ENCODE data around the gene CCL28. TPM values are rescaled to one million over a fixed set of nuclear protein-coding genes. Genes with fewer than 3 reads are reported as not detected.
A peak's percentile ranks its signal among the peaks of the same experiment; 100 is the strongest.

Gene CCL28
- total and polyA plus RNA-seq, 12 donors: 0.10 to 0.59 (median 0.32) TPM; not detected in 1

DNA sequence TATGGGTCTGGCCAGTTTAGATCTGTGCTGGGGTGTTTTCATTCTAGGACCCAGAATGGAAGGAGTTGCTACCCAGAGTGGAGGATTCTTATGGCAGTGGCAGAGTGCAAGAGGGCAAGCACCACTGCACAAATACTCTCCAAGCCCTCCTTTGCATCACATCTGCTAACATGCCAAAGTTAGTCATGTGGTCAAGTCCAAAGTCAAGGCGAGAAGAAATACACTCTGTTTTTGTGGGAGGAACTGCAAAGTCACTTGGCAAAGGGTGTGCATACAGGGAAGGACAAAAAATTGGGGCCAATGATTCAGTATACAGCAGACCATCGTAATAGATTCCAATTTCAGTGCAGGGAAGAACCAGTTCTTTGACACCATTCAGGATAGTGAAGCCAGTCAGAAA is 55.1 kb downstream of the CCL28 start:
- TF ChIP-seq, protein P1, sequence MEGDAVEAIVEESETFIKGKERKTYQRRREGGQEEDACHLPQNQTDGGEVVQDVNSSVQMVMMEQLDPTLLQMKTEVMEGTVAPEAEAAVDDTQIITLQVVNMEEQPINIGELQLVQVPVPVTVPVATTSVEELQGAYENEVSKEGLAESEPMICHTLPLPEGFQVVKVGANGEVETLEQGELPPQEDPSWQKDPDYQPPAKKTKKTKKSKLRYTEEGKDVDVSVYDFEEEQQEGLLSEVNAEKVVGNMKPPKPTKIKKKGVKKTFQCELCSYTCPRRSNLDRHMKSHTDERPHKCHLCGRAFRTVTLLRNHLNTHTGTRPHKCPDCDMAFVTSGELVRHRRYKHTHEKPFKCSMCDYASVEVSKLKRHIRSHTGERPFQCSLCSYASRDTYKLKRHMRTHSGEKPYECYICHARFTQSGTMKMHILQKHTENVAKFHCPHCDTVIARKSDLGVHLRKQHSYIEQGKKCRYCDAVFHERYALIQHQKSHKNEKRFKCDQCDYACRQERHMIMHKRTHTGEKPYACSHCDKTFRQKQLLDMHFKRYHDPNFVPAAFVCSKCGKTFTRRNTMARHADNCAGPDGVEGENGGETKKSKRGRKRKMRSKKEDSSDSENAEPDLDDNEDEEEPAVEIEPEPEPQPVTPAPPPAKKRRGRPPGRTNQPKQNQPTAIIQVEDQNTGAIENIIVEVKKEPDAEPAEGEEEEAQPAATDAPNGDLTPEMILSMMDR (IDR thresholded peaks at IDR 0.05): no peak
- H3K4me1 ChIP-seq: peaks cover 0 to 3% (median 0%) of the 10 kb centered on the region in 9 donors
- H3K36me3 ChIP-seq: no peaks in the 10 kb centered on the region
- no peaks in the 10 kb centered on the region for H3K27me3 ChIP-seq
- intact Hi-C loops (cut with DNase I): no loop called here
- H3K4me3 ChIP-seq: no peak overlapping the region
- DNase-seq (no peak), ATAC-seq (peak in 3 of 8 donors; percentile 37 to 46 (median 40))
- WGBS, 2 donors: 56 to 72% methylated on average over 2 of the region's 2 CpGs
- no peak overlapping the region for H3K27ac ChIP-seq
- peaks cover 0 to 22% (median 5%) of the 10 kb centered on the region in 11 donors for H3K9me3 ChIP-seq

DNA sequence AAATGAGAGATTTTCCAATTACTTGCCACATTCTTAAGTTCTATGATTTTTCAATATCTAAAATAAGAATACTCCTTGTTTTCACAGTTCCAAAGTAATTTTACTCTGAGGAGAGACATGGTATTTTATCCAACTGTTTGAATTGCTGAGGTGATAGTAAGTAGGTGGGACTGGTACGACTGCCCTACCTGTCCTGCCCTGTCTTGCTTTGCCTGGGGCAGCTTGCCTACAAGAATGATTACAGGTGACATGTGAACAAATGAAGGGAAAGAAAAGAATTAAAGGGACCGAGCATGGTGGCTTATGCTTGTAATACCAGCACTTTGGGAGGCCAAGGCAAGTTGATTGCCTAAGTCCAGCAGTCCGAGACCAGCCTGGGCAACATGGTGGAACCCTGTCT is 57.4 kb downstream of the CCL28 start:
- no peak overlapping the region for H3K4me3 ChIP-seq
- TF ChIP-seq, protein P1 (IDR thresholded peaks at IDR 0.05): no peak
- WGBS, 2 donors: 90 to 94% methylated on average over 3 of the region's 3 CpGs

DNA sequence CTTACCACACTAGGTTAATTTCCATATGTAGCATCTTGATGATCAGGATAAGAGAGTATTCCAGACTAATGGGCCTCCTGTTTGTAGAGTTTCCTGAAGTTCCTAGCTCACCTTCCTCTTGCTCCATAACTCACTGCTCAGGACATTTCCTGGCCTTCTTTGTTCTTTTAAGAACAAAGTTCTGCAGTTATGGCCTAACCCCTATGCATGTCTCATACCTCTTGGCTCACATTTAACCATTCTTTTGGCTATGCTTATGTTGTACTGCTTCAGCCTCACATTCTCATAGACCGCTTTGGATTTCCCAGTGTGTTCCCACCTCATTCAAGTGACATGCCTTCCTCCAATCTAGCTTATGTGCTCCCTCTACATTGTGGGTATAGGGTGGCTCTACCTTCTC is 58.5 kb downstream of the CCL28 start:
- Histone ChIP-seq H3K27ac (no peak overlapping the region), H3K4me3 (no peak overlapping the region), H3K4me1 (peaks cover 0 to 3% (median 0%) of the 10 kb centered on the region in 9 donors), H3K36me3 (no peaks in the 10 kb centered on the region), H3K27me3 (peaks cover 0 to 4% (median 0%) of the 10 kb centered on the region in 7 donors), H3K9me3 (no peaks in the 10 kb centered on the region)
- DNase-seq: no peak
- WGBS, 2 donors: 88 to 97% methylated on average over 1 of the region's 1 CpG
- ATAC-seq: no peak
- intact Hi-C loops (cut with DNase I): no loop called here
- TF ChIP-seq, protein P1 (IDR thresholded peaks at IDR 0.05): no peak

More for the DNA sequence above, 57.4 kb downstream of the CCL28 start:
- ATAC-seq (no peak), DNase-seq (no peak)
- H3K27ac ChIP-seq: no peak overlapping the region
- intact Hi-C loops (cut with DNase I): no loop called here
- peaks cover 0 to 3% (median 0%) of the 10 kb centered on the region in 7 donors for H3K27me3 ChIP-seq
- H3K4me1 ChIP-seq: peaks cover 0 to 3% (median 0%) of the 10 kb centered on the region in 9 donors
- H3K36me3 ChIP-seq: no peaks in the 10 kb centered on the region
- H3K9me3 ChIP-seq: peaks cover 0 to 9% (median 2%) of the 10 kb centered on the region in 11 donors

DNA sequence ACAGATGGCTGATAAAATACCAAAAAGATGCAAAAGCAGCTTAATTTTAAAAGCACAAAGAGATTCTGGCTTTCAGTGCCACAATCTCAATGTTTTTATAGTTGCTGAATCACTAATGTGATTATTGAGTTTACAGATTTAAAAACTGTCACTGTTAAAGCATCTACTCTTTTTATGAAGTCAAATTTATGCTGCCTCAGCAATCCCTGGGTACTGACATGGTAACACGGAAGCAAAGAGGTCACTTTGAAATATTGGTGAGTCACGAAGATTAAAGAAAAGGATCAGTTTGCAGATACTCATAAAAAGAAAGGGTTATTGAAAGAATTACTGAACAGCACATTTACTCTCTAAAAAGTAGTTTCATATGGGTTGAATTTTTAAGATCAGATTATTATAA is 59.3 kb downstream of the CCL28 start:
- no peak for DNase-seq
- H3K36me3 ChIP-seq: no peaks in the 10 kb centered on the region
- no peak for ATAC-seq
- intact Hi-C loops (cut with DNase I): no loop called here
- 77 to 85% methylated on average over 2 of the region's 2 CpGs for WGBS, 2 donors
- H3K27me3 ChIP-seq: peaks cover 0 to 4% (median 0%) of the 10 kb centered on the region in 7 donors
- H3K9me3 ChIP-seq: no peaks in the 10 kb centered on the region
- TF ChIP-seq, protein P1 (IDR thresholded peaks at IDR 0.05): no peak
- no peak overlapping the region for H3K27ac ChIP-seq
- H3K4me1 ChIP-seq: peaks cover 0 to 2% (median 0%) of the 10 kb centered on the region in 9 donors
- no peak overlapping the region for H3K4me3 ChIP-seq
